ENCODE data around the gene AVL9. TPM values are rescaled to one million over a fixed set of nuclear protein-coding genes. Genes with fewer than 3 reads are reported as not detected.

The AVL9 gene
- total RNA-seq, 2 experiments from 2014 or later = 23.3 to 25.4 TPM

Other genes starting within 250 kb of the AVL9 start
- 10 to 100 TPM; 28.2 to 28.7 TPM for gene LSM5, start 5.1 kb upstream of the AVL9 start, total RNA-seq

All from CD4-positive, alpha-beta T cell (primary cell).